CD4-positive, alpha-beta memory T cell (primary cell): Measurements from ENCODE around the gene IFITM1. TPM values are rescaled to one million over a fixed set of nuclear protein-coding genes. Genes with fewer than 3 reads are reported as not detected.
"Not testable (repeated sequence)": the region's sequence is repeated elsewhere in the genome, so short reads cannot be mapped to it uniquely, and the experiment has no call there.

Experiments used
- CTCF ChIA-PET: fragments of 350-600 bp; sonication (Branson Sonifier 250); formaldehyde crosslinking; loops from one replicate; lab custom pipeline; 2021; ENCODE audit warnings: inconsistent platforms; ENCODE audit not compliant: partially characterized antibody; lab: Charles Lee
- POLR2A ChIA-PET: fragments of 350-600 bp; sonication (Branson Sonifier 250); formaldehyde crosslinking; loops from one replicate; lab custom pipeline; 2021; ENCODE audit not compliant: partially characterized antibody; lab: Charles Lee
- DNase-seq, 5 donors: peaks; one replicate each; pipeline versions ENCODE4 v3.0.0 to v3.0.0-alpha.2; 2020 to 2022; ENCODE audit warnings: mixed read lengths in 1 of 5
- H3K27ac ChIP-seq: one replicate; pipeline ENCODE4 v1.7.0; 2013; ENCODE audit warnings: low read depth, low read length
- H3K27me3 ChIP-seq: 2 replicates; pipeline ENCODE4 v1.7.0; 2013; ENCODE audit warnings: mild to moderate bottlenecking, low read length, moderate library complexity; ENCODE audit not compliant: insufficient read depth
- H3K36me3 ChIP-seq: 2 replicates; pipeline ENCODE4 v1.7.0; 2013; ENCODE audit warnings: mild to moderate bottlenecking, low read length, moderate library complexity; ENCODE audit not compliant: insufficient read depth
- H3K4me1 ChIP-seq: 2 replicates; pipeline ENCODE4 v1.7.0; 2013; ENCODE audit warnings: mild to moderate bottlenecking, low read length, moderate library complexity; ENCODE audit not compliant: insufficient read depth
- H3K4me3 ChIP-seq, 2 donors: one replicate each; pipeline ENCODE4 v1.7.0; 2013; ENCODE audit warnings: low read length in 2 of 2, mild to moderate bottlenecking in 1 of 2
- H3K9me3 ChIP-seq, 2 donors: one replicate each; pipeline ENCODE4 v1.7.0; 2013; ENCODE audit warnings: low read length in 2 of 2, control low read depth in 1 of 2; ENCODE audit not compliant: control insufficient read depth in 1 of 2
- H3K27ac Mint-ChIP-seq, 7 donors: one replicate each; pipeline ENCODE4 v1.8.0; 2020 to 2021; ENCODE audit warnings: mixed read lengths in 7 of 7, mild to moderate bottlenecking in 6 of 7, inconsistent platforms in 3 of 7, moderate library complexity in 3 of 7
- H3K27me3 Mint-ChIP-seq, 2 donors: one replicate each; pipeline ENCODE4 v1.8.0; 2020 to 2021; ENCODE audit warnings: mixed read lengths in 2 of 2
- H3K36me3 Mint-ChIP-seq, 2 donors: one replicate each; pipeline ENCODE4 v1.8.0; 2020 to 2021; ENCODE audit warnings: mixed read lengths in 2 of 2, inconsistent platforms in 1 of 2, mild to moderate bottlenecking in 1 of 2
- H3K4me1 Mint-ChIP-seq, 4 donors: one replicate each; pipeline ENCODE4 v1.8.0; 2020 to 2021; ENCODE audit warnings: mixed read lengths in 4 of 4, mild to moderate bottlenecking in 1 of 4
- H3K4me3 Mint-ChIP-seq, 8 donors: one replicate each; pipeline ENCODE4 v1.8.0; 2020 to 2021; ENCODE audit warnings: mixed read lengths in 8 of 8, mild to moderate bottlenecking in 7 of 8, moderate library complexity in 6 of 8, inconsistent platforms in 3 of 8
- H3K9me3 Mint-ChIP-seq, 8 donors: one replicate each; pipeline ENCODE4 v1.8.0; 2020 to 2021; ENCODE audit warnings: mixed read lengths in 8 of 8, mild to moderate bottlenecking in 5 of 8, inconsistent platforms in 3 of 8, moderate library complexity in 1 of 8
- intact Hi-C: fragments of 100-400 bp; cut with micrococcal nuclease; formaldehyde crosslinking; loops from one replicate; pipeline ENCODE4 v1.15.1; 2023
- polyA plus RNA-seq, 2 donors: library from polyadenylated mRNA; unstranded; fragments of 300-500 nt; fragmentation: Illumina TruSeq; gene quantifications; one replicate each; pipeline ENCODE4 v1.2.3, GENCODE V29; 2021
- total RNA-seq, 2 experiments: library from RNA; stranded (reverse); gene quantifications; one replicate each; pipeline ENCODE4 v1.2.3, GENCODE V29; 2021

The IFITM1 gene
- total and polyA plus RNA-seq, 4 experiments from 2014 or later = 119 to 2,173 (median 1,097) TPM

- no peaks in the 10 kb centered on the region for H3K27me3 Mint-ChIP-seq
- H3K36me3 ChIP-seq = no peaks in the 10 kb centered on the region
- H3K4me3 ChIP-seq = peak overlapping the region in 1 of 2 donors; percentile 37
- ChIA-PET CTCF (interaction anchor here (1.4 to 1.5 kb wide), 4 partner anchors 15 to 76 kb away, joined by 3 to 4 read pairs (median 4); no protein-coding TSS in a partner anchor), POLR2A (interaction anchor here (0.7 to 4.5 kb wide), 8 partner anchors 11 to 119 kb away, joined by 3 to 42 read pairs (median 4); partner anchors contain the start of genes BET1L, IFITM1, PGGHG and RIC8A)
- H3K36me3 Mint-ChIP-seq = no peaks in the 10 kb centered on the region
- H3K27ac ChIP-seq = peak overlapping the region; percentile 76
- peak; percentile 67 to 82 (median 68) for DNase-seq
- peaks cover 33 to 80% (median 57%) of the 10 kb centered on the region in 4 donors for H3K4me1 Mint-ChIP-seq
- no peaks in the 10 kb centered on the region for H3K9me3 ChIP-seq
- peaks cover 0 to 2% (median 0%) of the 10 kb centered on the region in 8 donors for H3K9me3 Mint-ChIP-seq
- peak overlapping the region; percentile 86 to 96 (median 91) for H3K27ac Mint-ChIP-seq
- H3K4me1 ChIP-seq = peaks cover 50% of the 10 kb centered on the region
- H3K4me3 Mint-ChIP-seq = peak overlapping the region; percentile 58 to 84 (median 67)
- H3K27me3 ChIP-seq = no peaks in the 10 kb centered on the region
- intact Hi-C loops = no loop called here
Measured at GRCh38 chr11:326842-327580, 13.2 kb downstream of the IFITM1 start.

GRCh38 chr11:327581-327923 is 13.7 kb downstream of the IFITM1 start:
- peaks cover 0 to 2% (median 0%) of the 10 kb centered on the region in 8 donors for H3K9me3 Mint-ChIP-seq
- H3K4me3 ChIP-seq = no peak overlapping the region
- POLR2A ChIA-PET = interaction anchor here (0.7 to 4.5 kb wide), 7 partner anchors 12 to 119 kb away, joined by 3 to 42 read pairs (median 4); partner anchors contain the start of genes BET1L, IFITM1, PGGHG and RIC8A
- intact Hi-C loops = no loop called here
- peak overlapping the region; percentile 21 to 75 (median 62) for H3K4me3 Mint-ChIP-seq
- no peaks in the 10 kb centered on the region for H3K36me3 ChIP-seq
- H3K9me3 ChIP-seq = no peaks in the 10 kb centered on the region
- no peak for DNase-seq
- no peaks in the 10 kb centered on the region for H3K36me3 Mint-ChIP-seq
- H3K4me1 Mint-ChIP-seq = peaks cover 33 to 83% (median 57%) of the 10 kb centered on the region in 4 donors
- CTCF ChIA-PET = interaction anchor here (1.4 to 1.5 kb wide), 4 partner anchors 16 to 76 kb away, joined by 3 to 4 read pairs (median 4); no protein-coding TSS in a partner anchor
- peak overlapping the region; percentile 76 for H3K27ac ChIP-seq
- no peaks in the 10 kb centered on the region for H3K27me3 Mint-ChIP-seq
- peaks cover 50% of the 10 kb centered on the region for H3K4me1 ChIP-seq
- H3K27ac Mint-ChIP-seq = peak overlapping the region; percentile 86 to 96 (median 91)
- H3K27me3 ChIP-seq = no peaks in the 10 kb centered on the region

GRCh38 chr11:328012-328411 is 14.2 kb downstream of the IFITM1 start:
- no peak overlapping the region for H3K27ac ChIP-seq
- POLR2A ChIA-PET = interaction anchor here (1.4 to 4.5 kb wide), 6 partner anchors 11 to 120 kb away, joined by 4 to 42 read pairs (median 6); partner anchors contain the start of genes BET1L, IFITM1, PGGHG and RIC8A
- CTCF ChIA-PET = interaction anchor here (1.4 to 2.8 kb wide), 5 partner anchors 16 to 77 kb away, joined by 3 to 18 read pairs (median 4); no protein-coding TSS in a partner anchor
- Mint-ChIP-seq H3K36me3 (no peaks in the 10 kb centered on the region), H3K4me1 (peaks cover 33 to 88% (median 57%) of the 10 kb centered on the region in 4 donors), H3K27ac (peak overlapping the region in 6 of 7 donors; percentile 17 to 86 (median 40)), H3K4me3 (peak overlapping the region in 1 of 8 donors; percentile 35), H3K27me3 (no peaks in the 10 kb centered on the region), H3K9me3 (peaks cover 0 to 2% (median 0%) of the 10 kb centered on the region in 8 donors)
- no peaks in the 10 kb centered on the region for H3K9me3 ChIP-seq
- intact Hi-C loops = no loop called here
- H3K4me3 ChIP-seq = no peak overlapping the region
- DNase-seq = no peak
- H3K27me3 ChIP-seq = no peaks in the 10 kb centered on the region
- peaks cover 50% of the 10 kb centered on the region for H3K4me1 ChIP-seq
- no peaks in the 10 kb centered on the region for H3K36me3 ChIP-seq

- H3K27ac ChIP-seq, H3K27me3 Mint-ChIP-seq, H3K4me3 ChIP-seq, intact Hi-C loops, H3K36me3 ChIP-seq, H3K27me3 ChIP-seq, DNase-seq, H3K9me3 Mint-ChIP-seq, H3K36me3 Mint-ChIP-seq, H3K9me3 ChIP-seq: not testable (repeated sequence)
- ChIA-PET POLR2A (interaction anchor here (1.3 to 2.1 kb wide), 6 partner anchors 12 to 41 kb away, joined by 4 to 16 read pairs (median 6); partner anchors contain the start of gene PGGHG), CTCF (interaction anchor here (2.1 to 2.8 kb wide), 2 partner anchors 11 to 25 kb away, joined by 10 to 18 read pairs; no protein-coding TSS in a partner anchor)
- peak overlapping the region in 4 of 7 donors; percentile 83 to 89 (median 84) for H3K27ac Mint-ChIP-seq
- H3K4me3 Mint-ChIP-seq = peak overlapping the region in 1 of 8 donors; percentile 43
- peaks cover 50% of the 10 kb centered on the region for H3K4me1 ChIP-seq
- H3K4me1 Mint-ChIP-seq = peaks cover 33 to 87% (median 57%) of the 10 kb centered on the region in 4 donors
Measured at GRCh38 chr11:328516-329100, 14.8 kb downstream of the IFITM1 start.

GRCh38 chr11:329886-330253 is 16.0 kb downstream of the IFITM1 start:
- Histone ChIP-seq H3K9me3 (no peaks in the 10 kb centered on the region), H3K27ac (no peak overlapping the region), H3K36me3 (no peaks in the 10 kb centered on the region), H3K4me1 (peaks cover 50% of the 10 kb centered on the region), H3K27me3 (no peaks in the 10 kb centered on the region), H3K4me3 (no peak overlapping the region)
- Mint-ChIP-seq H3K27me3 (no peaks in the 10 kb centered on the region), H3K27ac (peak overlapping the region in 6 of 7 donors; percentile 65 to 89 (median 80)), H3K36me3 (no peaks in the 10 kb centered on the region), H3K4me1 (peaks cover 29 to 76% (median 48%) of the 10 kb centered on the region in 4 donors), H3K4me3 (peak overlapping the region in 5 of 8 donors; percentile 4 to 43 (median 36)), H3K9me3 (peaks cover 0 to 2% (median 0%) of the 10 kb centered on the region in 8 donors)
- CTCF ChIA-PET = interaction anchor here (0.7 to 2.8 kb wide), 4 partner anchors 9 to 24 kb away, joined by 4 to 18 read pairs (median 7); no protein-coding TSS in a partner anchor
- intact Hi-C loops = no loop called here
- POLR2A ChIA-PET = interaction anchor here (1.3 to 1.9 kb wide), 5 partner anchors 13 to 42 kb away, joined by 4 to 16 read pairs (median 6); partner anchors contain the start of gene PGGHG
- DNase-seq = no peak

DNA sequence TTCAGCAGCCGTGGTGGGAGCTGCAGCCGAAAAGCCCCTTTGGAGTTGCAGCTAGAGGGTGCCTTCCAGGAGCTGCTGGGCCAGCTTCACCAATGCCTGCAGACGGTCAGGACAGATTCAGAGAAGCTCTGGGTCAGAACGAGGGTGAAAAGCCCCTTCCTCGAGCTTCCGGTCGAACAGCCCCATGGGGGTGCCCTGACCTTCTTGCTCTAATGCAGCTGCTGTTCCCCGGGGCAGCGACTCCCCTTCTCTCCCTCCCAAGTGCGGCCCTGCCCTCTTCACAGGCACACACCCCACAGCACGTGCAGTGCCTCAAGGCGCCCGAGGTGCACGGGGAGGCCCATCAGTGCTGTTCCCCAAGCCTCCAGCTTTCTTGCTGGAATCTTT is 16.5 kb downstream of the IFITM1 start:
- intact Hi-C loops = no loop called here
- Mint-ChIP-seq H3K36me3 (no peaks in the 10 kb centered on the region), H3K9me3 (peaks cover 0 to 2% (median 0%) of the 10 kb centered on the region in 8 donors), H3K27ac (peak overlapping the region in 3 of 7 donors; percentile 19 to 83 (median 30)), H3K4me1 (peaks cover 28 to 72% (median 47%) of the 10 kb centered on the region in 4 donors), H3K4me3 (peak overlapping the region in 3 of 8 donors; percentile 13 to 72 (median 36)), H3K27me3 (no peaks in the 10 kb centered on the region)
- ChIA-PET POLR2A (interaction anchor here (1.0 to 1.9 kb wide), 4 partner anchors 17 to 42 kb away, joined by 3 to 16 read pairs (median 6); partner anchors contain the start of gene PGGHG), CTCF (interaction anchor here (1.9 to 2.8 kb wide), 3 partner anchors 9 to 24 kb away, joined by 4 to 18 read pairs (median 10); no protein-coding TSS in a partner anchor)
- Histone ChIP-seq H3K4me1 (peaks cover 50% of the 10 kb centered on the region), H3K27ac (no peak overlapping the region), H3K27me3 (no peaks in the 10 kb centered on the region), H3K4me3 (no peak overlapping the region), H3K36me3 (no peaks in the 10 kb centered on the region), H3K9me3 (no peaks in the 10 kb centered on the region)
- DNase-seq = no peak
